SK-N-MC (cell line): ENCODE measurements around the gene PNKP.

ENCODE experiments used
- EZH2 ChIP-seq: fragments of 200-600 bp; sonication (generic); IDR thresholded peaks from one replicate; pipeline ENCODE4 v1.6.1; 2017; ENCODE audit warnings: antibody characterized with exemption
- POLR2AphosphoS5 ChIP-seq: IDR thresholded peaks from 2 replicates; pipeline ENCODE4 v1.6.1; 2012; ENCODE audit warnings: mild to moderate bottlenecking, low read depth, low read length, borderline replicate concordance

GRCh38 chr19:49837009-49837310 lies 30.4 kb downstream of the PNKP start:
- TF ChIP-seq POLR2AphosphoS5: no peak
- no peak for TF ChIP-seq EZH2
